Cardiac muscle cell (in vitro differentiated cells and primary cell): ENCODE data around the gene VHLL. TPM values are rescaled to one million over a fixed set of nuclear protein-coding genes. Genes with fewer than 3 reads are reported as not detected.

Experiments used
- DNase-seq, 2 donors: peaks; one replicate each; pipeline versions ENCODE4 v3.0.0 to v3.0.0-alpha.2; 2010 to 2017; ENCODE audit warnings: low read depth in 1 of 2, low spot score in 1 of 2
- H3K27ac ChIP-seq: fragments of 200-600 bp; sonication (generic); 2 replicates; pipeline ENCODE4 v1.5.1; 2016
- H3K27me3 ChIP-seq: fragments of 200-600 bp; sonication (generic); 2 replicates; pipeline ENCODE4 v1.6.0; 2016; ENCODE audit warnings: control low read depth
- H3K36me3 ChIP-seq: fragments of 200-600 bp; sonication (generic); 2 replicates; pipeline ENCODE4 v1.5.1; 2016; ENCODE audit warnings: control low read depth
- H3K4me1 ChIP-seq: fragments of 200-600 bp; sonication (generic); 2 replicates; pipeline ENCODE4 v1.8.1; 2017; ENCODE audit warnings: low read depth, mild to moderate bottlenecking, mixed run types
- H3K4me3 ChIP-seq: fragments of 200-600 bp; sonication (generic); 2 replicates; pipeline ENCODE4 v1.5.1; 2016; ENCODE audit warnings: mild to moderate bottlenecking
- H3K9me3 ChIP-seq: fragments of 200-600 bp; sonication (generic); 2 replicates; pipeline ENCODE4 v1.5.1; 2017; ENCODE audit warnings: low read depth, mild to moderate bottlenecking, control low read depth
- polyA plus RNA-seq: library from polyadenylated mRNA; unstranded; fragments of >200 nt; fragmentation: Nextera tagmentation; extraction: Ambion mirVana; gene quantifications from 2 replicates; pipeline ENCODE4 v1.2.1, GENCODE V29; 2016
- total RNA-seq: library from RNA; depleted of rRNA; stranded (reverse); fragments of >200 nt; gene quantifications from 2 replicates; pipeline ENCODE4 v1.2.3, GENCODE V29; 2016
- TF ChIP-seq, protein P1 (sequence below): IDR thresholded peaks from 2 replicates; pipeline ENCODE4 v1.5.1; 2012; ENCODE audit warnings: low read depth, mild to moderate bottlenecking, low read length

The VHLL gene
- total and polyA plus RNA-seq, 2 experiments from 2014 or later = 0.21 to 0.98 TPM

DNA sequence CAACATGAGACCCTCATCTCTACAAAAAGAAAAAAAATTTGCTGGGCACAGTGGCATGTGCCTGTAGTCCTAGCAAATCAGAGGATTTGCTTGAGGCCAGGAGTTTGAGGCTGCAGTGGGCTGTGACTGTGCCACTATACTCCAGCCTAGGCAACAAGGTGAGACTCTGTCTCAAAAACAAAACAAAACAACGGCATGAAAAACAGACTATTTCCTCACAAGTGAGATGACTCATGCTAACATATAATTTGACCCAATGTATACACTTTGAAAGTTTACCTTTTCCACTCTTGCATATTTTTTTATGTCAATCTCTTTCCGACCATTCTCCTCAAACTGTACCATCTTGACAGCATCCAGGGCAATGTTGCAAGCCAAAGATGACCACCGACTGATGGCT is 21.5 kb upstream of the VHLL start:
- Histone ChIP-seq H3K36me3 (peaks cover 88% of the 10 kb centered on the region), H3K27me3 (no peaks in the 10 kb centered on the region), H3K27ac (no peak overlapping the region), H3K4me3 (no peak overlapping the region), H3K9me3 (no peaks in the 10 kb centered on the region), H3K4me1 (no peaks in the 10 kb centered on the region)
- TF ChIP-seq, protein P1, sequence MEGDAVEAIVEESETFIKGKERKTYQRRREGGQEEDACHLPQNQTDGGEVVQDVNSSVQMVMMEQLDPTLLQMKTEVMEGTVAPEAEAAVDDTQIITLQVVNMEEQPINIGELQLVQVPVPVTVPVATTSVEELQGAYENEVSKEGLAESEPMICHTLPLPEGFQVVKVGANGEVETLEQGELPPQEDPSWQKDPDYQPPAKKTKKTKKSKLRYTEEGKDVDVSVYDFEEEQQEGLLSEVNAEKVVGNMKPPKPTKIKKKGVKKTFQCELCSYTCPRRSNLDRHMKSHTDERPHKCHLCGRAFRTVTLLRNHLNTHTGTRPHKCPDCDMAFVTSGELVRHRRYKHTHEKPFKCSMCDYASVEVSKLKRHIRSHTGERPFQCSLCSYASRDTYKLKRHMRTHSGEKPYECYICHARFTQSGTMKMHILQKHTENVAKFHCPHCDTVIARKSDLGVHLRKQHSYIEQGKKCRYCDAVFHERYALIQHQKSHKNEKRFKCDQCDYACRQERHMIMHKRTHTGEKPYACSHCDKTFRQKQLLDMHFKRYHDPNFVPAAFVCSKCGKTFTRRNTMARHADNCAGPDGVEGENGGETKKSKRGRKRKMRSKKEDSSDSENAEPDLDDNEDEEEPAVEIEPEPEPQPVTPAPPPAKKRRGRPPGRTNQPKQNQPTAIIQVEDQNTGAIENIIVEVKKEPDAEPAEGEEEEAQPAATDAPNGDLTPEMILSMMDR = no peak
- DNase-seq = no peak

DNA sequence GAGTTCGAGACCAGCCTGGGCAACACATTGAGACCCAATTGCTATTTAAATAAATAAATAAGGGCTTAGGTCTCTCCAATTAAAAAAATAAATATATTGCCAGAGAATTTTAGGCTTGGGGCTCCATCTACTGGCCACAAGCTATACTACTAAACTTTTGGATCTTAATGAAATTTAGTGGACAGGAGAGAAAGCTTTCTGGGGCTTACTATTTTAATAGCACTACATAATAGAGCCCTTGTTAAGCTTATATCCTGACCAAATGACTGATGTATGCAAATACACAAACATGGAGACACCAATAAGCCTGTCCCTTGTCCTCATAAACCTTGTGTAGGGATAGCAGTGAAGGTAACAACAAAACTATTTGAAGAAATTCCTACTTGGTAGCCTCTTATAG is 20.6 kb upstream of the VHLL start:
- Histone ChIP-seq H3K36me3 (peaks cover 89% of the 10 kb centered on the region), H3K27me3 (no peaks in the 10 kb centered on the region), H3K4me3 (no peak overlapping the region), H3K9me3 (no peaks in the 10 kb centered on the region), H3K4me1 (no peaks in the 10 kb centered on the region), H3K27ac (no peak overlapping the region)
- peak; percentile 10 to 53 for DNase-seq
- TF ChIP-seq, protein P1 = peak; percentile 56

DNA sequence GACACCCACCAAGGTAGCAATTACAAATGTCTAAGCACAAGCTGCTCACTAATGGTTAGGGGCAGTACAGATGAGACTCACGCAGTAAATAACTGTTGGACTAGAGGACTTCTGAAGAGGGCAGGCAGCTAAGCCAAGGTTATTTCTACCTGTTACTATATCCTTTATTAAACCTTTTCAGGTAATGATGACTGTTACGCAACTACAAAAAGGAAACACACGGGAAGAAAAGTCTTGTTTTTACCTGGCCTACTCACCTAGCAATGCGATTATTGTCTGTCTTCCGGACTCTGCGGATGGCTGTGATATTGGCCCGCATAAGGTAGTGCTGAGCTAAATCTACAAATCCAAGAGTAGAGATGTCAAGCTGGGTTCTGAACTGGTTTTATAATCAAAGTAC is 17.8 kb upstream of the VHLL start:
- Histone ChIP-seq H3K4me1 (no peaks in the 10 kb centered on the region), H3K27ac (no peak overlapping the region), H3K9me3 (no peaks in the 10 kb centered on the region), H3K36me3 (peaks cover 75% of the 10 kb centered on the region), H3K4me3 (no peak overlapping the region), H3K27me3 (no peaks in the 10 kb centered on the region)
- no peak for DNase-seq
- TF ChIP-seq, protein P1 = no peak

DNA sequence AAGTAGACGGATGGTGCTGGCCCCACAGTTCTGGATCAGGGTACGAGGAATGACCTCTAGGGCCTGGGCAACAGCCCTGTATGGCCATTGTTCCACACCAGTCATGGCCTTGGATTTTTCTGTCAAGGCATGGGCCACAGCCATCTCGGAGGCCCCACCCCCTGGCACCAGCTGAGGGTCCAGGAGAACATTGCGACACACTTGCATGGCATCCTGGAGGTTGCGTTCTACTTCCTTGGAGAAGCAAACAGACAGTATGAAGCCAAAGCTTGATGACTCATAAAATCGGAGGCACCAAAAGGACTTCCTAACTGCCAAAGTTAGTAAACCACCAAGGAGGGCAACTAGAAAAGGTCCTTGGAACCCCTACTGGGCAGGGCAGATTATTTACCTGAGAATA is 11.9 kb upstream of the VHLL start:
- no peak overlapping the region for H3K4me3 ChIP-seq
- H3K27ac ChIP-seq = no peak overlapping the region
- H3K9me3 ChIP-seq = no peaks in the 10 kb centered on the region
- H3K4me1 ChIP-seq = no peaks in the 10 kb centered on the region
- no peaks in the 10 kb centered on the region for H3K27me3 ChIP-seq
- peak in 1 of 2 donors; percentile 69 for DNase-seq
- peaks cover 65% of the 10 kb centered on the region for H3K36me3 ChIP-seq
- TF ChIP-seq, protein P1 = no peak

DNA sequence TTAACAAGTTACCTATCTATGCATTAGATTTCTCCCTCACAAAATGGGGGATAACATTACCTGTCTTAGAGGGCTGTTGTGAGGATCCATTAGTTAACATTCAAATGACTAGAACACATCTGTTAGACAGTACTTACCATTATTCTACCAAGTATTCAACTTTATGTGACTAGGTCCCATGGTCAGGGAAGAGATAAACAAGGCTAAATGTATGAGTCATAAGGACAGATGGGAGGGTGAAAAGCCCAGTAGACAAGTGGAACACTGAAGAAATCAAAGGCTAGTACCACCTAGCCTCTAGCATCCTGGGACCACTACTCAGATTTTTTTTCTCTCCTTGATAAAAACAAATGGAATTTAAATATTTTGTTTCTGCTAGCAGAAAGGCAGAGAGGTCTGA is 9.0 kb upstream of the VHLL start:
- no peaks in the 10 kb centered on the region for H3K4me1 ChIP-seq
- no peaks in the 10 kb centered on the region for H3K9me3 ChIP-seq
- no peak overlapping the region for H3K4me3 ChIP-seq
- H3K36me3 ChIP-seq = peaks cover 50% of the 10 kb centered on the region
- H3K27ac ChIP-seq = no peak overlapping the region
- no peaks in the 10 kb centered on the region for H3K27me3 ChIP-seq
- DNase-seq = peak in 1 of 2 donors; percentile 25
- TF ChIP-seq, protein P1 = no peak

DNA sequence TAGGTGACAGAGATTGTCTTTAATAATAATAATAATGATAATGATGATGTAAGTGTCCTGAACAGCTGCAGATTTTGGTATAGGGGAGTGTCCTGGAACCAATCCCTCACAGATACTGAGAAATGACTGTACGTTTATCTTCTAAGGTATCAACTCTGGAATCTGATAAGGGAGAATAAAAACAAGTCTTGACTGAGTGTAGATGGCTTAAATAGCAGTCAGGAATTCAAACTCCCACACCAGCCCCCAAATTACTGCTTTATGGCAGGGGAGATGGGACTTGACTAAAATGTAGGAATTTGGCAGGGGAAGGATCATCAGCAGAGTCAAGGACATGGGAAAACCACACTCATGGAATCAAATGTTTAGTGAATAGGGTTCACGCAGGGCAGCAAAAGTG is 6.1 kb upstream of the VHLL start:
- no peaks in the 10 kb centered on the region for H3K27me3 ChIP-seq
- H3K4me1 ChIP-seq = no peaks in the 10 kb centered on the region
- TF ChIP-seq, protein P1 = no peak
- no peak for DNase-seq
- H3K36me3 ChIP-seq = peaks cover 28% of the 10 kb centered on the region
- no peak overlapping the region for H3K4me3 ChIP-seq
- H3K27ac ChIP-seq = no peak overlapping the region
- H3K9me3 ChIP-seq = no peaks in the 10 kb centered on the region
